ENCODE results near the gene ADPRHL1.

- TF ChIP-seq EZH2 (IDR thresholded peaks at IDR 0.05; ENCODE audit: borderline replicate concordance, insufficient read depth, low read depth, low read length, poor library complexity, severe bottlenecking) (no peak), CTCF (IDR thresholded peaks at IDR 0.05) (no peak)
Observed at GRCh38 chr13:113413898-113414282, 39.4 kb downstream of the ADPRHL1 start.
